Neural crest cell (in vitro differentiated cells): ENCODE measurements around the gene VIM. TPM values are rescaled to one million over a fixed set of nuclear protein-coding genes. Genes with fewer than 3 reads are reported as not detected.

Experiments used
- DNase-seq: peaks from one replicate; pipeline ENCODE4 v3.0.0; 2021; ENCODE audit warnings: low read depth, mixed read lengths, low spot score
- H3K27ac Mint-ChIP-seq: one replicate; pipeline ENCODE4 v1.8.0; 2021; ENCODE audit warnings: mild to moderate bottlenecking, mixed read lengths; ENCODE audit not compliant: unreplicated experiment
- H3K27me3 Mint-ChIP-seq: 2 replicates; pipeline ENCODE4 v1.8.0; 2021; ENCODE audit warnings: low read depth, mild to moderate bottlenecking, mixed read lengths
- H3K36me3 Mint-ChIP-seq: 2 replicates; pipeline ENCODE4 v1.8.0; 2021; ENCODE audit warnings: low read depth, mild to moderate bottlenecking, mixed read lengths
- H3K4me1 Mint-ChIP-seq: 2 replicates; pipeline ENCODE4 v1.8.0; 2021; ENCODE audit warnings: mixed read lengths
- H3K4me3 Mint-ChIP-seq: one replicate; pipeline ENCODE4 v1.8.0; 2021; ENCODE audit warnings: mild to moderate bottlenecking, mixed read lengths
- H3K9me3 Mint-ChIP-seq: 2 replicates; pipeline ENCODE4 v1.8.0; 2021; ENCODE audit warnings: mixed read lengths
- CTCF ChIP-seq: fragments of 200-600 bp; sonication (generic); conservative IDR thresholded peaks from 2 replicates; pipeline ENCODE4 v1.5.0; 2021; ENCODE audit warnings: antibody characterized with exemption, mild to moderate bottlenecking
- total RNA-seq: library from RNA; stranded (reverse); gene quantifications from 2 replicates; pipeline ENCODE4 v1.2.1, GENCODE V29; 2021

VIM gene
- total RNA-seq, 1 donor from 2014 or later, result 1,786 TPM

- no peak for TF ChIP-seq CTCF
- Mint-ChIP-seq H3K27ac (no peak overlapping the region), H3K9me3 (no peaks in the 10 kb centered on the region), H3K27me3 (peaks cover 2% of the 10 kb centered on the region), H3K36me3 (peaks cover 34% of the 10 kb centered on the region), H3K4me1 (peaks cover 50% of the 10 kb centered on the region), H3K4me3 (peak overlapping the region; percentile 79)
- no peak for DNase-seq
Observed at GRCh38 chr10:17237149-17237527, 9.1 kb downstream of the VIM start.

GRCh38 chr10:17237915-17238444 is 9.9 kb downstream of the VIM start:
- peak overlapping the region; percentile 16 for H3K4me3 Mint-ChIP-seq
- peaks cover 2% of the 10 kb centered on the region for H3K27me3 Mint-ChIP-seq
- peaks cover 44% of the 10 kb centered on the region for H3K4me1 Mint-ChIP-seq
- no peak overlapping the region for H3K27ac Mint-ChIP-seq
- no peak for TF ChIP-seq CTCF
- no peaks in the 10 kb centered on the region for H3K9me3 Mint-ChIP-seq
- H3K36me3 Mint-ChIP-seq, result peaks cover 34% of the 10 kb centered on the region
- DNase-seq, result no peak

GRCh38 chr10:17238445-17239291 is 10.6 kb downstream of the VIM start:
- Mint-ChIP-seq H3K4me3 (peak overlapping the region; percentile 58), H3K27ac (no peak overlapping the region), H3K36me3 (peaks cover 31% of the 10 kb centered on the region), H3K9me3 (no peaks in the 10 kb centered on the region), H3K4me1 (peaks cover 38% of the 10 kb centered on the region), H3K27me3 (peaks cover 2% of the 10 kb centered on the region)
- no peak for DNase-seq
- TF ChIP-seq CTCF, result no peak

- TF ChIP-seq CTCF, result no peak
- DNase-seq, result no peak
- Mint-ChIP-seq H3K27ac (no peak overlapping the region), H3K36me3 (peaks cover 25% of the 10 kb centered on the region), H3K9me3 (no peaks in the 10 kb centered on the region), H3K27me3 (no peaks in the 10 kb centered on the region), H3K4me3 (peak overlapping the region; percentile 58), H3K4me1 (peaks cover 32% of the 10 kb centered on the region)
Observed at GRCh38 chr10:17239345-17240085, 11.5 kb downstream of the VIM start.

GRCh38 chr10:17240096-17240495 is 12.1 kb downstream of the VIM start:
- Mint-ChIP-seq H3K36me3 (peaks cover 21% of the 10 kb centered on the region), H3K27ac (no peak overlapping the region), H3K9me3 (no peaks in the 10 kb centered on the region), H3K27me3 (no peaks in the 10 kb centered on the region), H3K4me3 (peak overlapping the region; percentile 58), H3K4me1 (peaks cover 26% of the 10 kb centered on the region)
- no peak for DNase-seq
- no peak for TF ChIP-seq CTCF
